ENCODE results near the gene CDK5. TPM values are rescaled to one million over a fixed set of nuclear protein-coding genes. Genes with fewer than 3 reads are reported as not detected.

Gene CDK5
- total and polyA plus RNA-seq, 2 of the 13 experiments (the other 11 are each of a cell fraction or from before 2014, with no cell fraction given): 16.4 to 21.3 TPM

DNA sequence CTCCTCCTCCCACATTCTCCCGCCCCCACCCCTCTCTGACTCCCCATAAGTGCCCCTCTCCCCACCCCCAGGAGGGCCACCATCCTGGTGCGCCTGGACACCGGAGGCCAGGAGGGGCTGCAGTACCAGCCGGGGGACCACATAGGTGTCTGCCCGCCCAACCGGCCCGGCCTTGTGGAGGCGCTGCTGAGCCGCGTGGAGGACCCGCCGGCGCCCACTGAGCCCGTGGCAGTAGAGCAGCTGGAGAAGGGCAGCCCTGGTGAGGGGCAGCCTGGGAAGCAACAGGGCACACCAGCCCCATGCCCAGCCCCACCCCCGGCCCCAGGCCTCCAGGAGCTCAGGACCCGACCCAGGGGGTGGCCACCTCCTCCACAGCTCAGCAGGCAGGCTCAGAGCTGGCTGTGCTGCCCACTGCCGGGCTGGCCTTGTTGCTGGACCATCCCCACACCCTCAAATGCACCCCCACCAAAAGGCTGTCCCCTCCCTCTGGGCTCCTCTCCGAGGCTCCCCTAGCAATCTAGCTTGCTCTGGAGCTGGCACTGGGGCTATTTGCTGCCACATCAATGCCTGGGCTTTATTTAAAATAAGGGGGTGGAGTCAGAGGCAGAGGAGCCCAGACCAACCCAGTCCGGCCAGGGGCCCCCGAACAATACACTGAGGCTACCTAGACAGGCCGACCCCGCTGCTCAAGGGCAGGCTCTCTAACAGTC, 48.2 kb downstream of the CDK5 start (continued):
- TF ChIP-seq, protein P1, sequence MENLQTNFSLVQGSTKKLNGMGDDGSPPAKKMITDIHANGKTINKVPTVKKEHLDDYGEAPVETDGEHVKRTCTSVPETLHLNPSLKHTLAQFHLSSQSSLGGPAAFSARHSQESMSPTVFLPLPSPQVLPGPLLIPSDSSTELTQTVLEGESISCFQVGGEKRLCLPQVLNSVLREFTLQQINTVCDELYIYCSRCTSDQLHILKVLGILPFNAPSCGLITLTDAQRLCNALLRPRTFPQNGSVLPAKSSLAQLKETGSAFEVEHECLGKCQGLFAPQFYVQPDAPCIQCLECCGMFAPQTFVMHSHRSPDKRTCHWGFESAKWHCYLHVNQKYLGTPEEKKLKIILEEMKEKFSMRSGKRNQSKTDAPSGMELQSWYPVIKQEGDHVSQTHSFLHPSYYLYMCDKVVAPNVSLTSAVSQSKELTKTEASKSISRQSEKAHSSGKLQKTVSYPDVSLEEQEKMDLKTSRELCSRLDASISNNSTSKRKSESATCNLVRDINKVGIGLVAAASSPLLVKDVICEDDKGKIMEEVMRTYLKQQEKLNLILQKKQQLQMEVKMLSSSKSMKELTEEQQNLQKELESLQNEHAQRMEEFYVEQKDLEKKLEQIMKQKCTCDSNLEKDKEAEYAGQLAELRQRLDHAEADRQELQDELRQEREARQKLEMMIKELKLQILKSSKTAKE (CRISPR knock-in tag; IDR thresholded peaks at IDR 0.05; ENCODE audit: borderline replicate concordance): no peak
- TF ChIP-seq ZUFSP (CRISPR knock-in tag; IDR thresholded peaks at IDR 0.05; ENCODE audit: borderline replicate concordance) (no peak), CAMTA2 (CRISPR knock-in tag; IDR thresholded peaks at IDR 0.05; ENCODE audit: borderline replicate concordance) (no peak), NFE2L2 (IDR thresholded peaks at IDR 0.05; ENCODE audit: low read length) (no peak), MYC (CRISPR knock-in tag; IDR thresholded peaks at IDR 0.05; ENCODE audit: borderline replicate concordance) (peak; percentile 52; the same call in 1 of the 2 replicates), KDM6A (CRISPR knock-in tag; IDR thresholded peaks at IDR 0.05; ENCODE audit: low read depth) (no peak), MAFK (conservative IDR thresholded peaks at IDR 0.05 in 1 of 2, IDR thresholded peaks at IDR 0.05 in 1 of 2; ENCODE audit: low read length in 2 of 2) (no peak), HIVEP1 (CRISPR knock-in tag; IDR thresholded peaks at IDR 0.05) (peak; percentile 11; the same call in 1 of the 2 replicates), ZSCAN29 (CRISPR knock-in tag; conservative IDR thresholded peaks at IDR 0.05) (no peak), TRIM22 (IDR thresholded peaks at IDR 0.05) (no peak), CENPX (CRISPR knock-in tag; IDR thresholded peaks at IDR 0.05) (no peak), KAT8 (CRISPR knock-in tag; IDR thresholded peaks at IDR 0.05) (no peak), ATF1 (CRISPR knock-in tag; IDR thresholded peaks at IDR 0.05) (no peak), ZMYM4 (CRISPR knock-in tag; IDR thresholded peaks at IDR 0.05) (peak; percentile 28; the same call in 1 of the 2 replicates)
- TF ChIP-seq, protein P2, sequence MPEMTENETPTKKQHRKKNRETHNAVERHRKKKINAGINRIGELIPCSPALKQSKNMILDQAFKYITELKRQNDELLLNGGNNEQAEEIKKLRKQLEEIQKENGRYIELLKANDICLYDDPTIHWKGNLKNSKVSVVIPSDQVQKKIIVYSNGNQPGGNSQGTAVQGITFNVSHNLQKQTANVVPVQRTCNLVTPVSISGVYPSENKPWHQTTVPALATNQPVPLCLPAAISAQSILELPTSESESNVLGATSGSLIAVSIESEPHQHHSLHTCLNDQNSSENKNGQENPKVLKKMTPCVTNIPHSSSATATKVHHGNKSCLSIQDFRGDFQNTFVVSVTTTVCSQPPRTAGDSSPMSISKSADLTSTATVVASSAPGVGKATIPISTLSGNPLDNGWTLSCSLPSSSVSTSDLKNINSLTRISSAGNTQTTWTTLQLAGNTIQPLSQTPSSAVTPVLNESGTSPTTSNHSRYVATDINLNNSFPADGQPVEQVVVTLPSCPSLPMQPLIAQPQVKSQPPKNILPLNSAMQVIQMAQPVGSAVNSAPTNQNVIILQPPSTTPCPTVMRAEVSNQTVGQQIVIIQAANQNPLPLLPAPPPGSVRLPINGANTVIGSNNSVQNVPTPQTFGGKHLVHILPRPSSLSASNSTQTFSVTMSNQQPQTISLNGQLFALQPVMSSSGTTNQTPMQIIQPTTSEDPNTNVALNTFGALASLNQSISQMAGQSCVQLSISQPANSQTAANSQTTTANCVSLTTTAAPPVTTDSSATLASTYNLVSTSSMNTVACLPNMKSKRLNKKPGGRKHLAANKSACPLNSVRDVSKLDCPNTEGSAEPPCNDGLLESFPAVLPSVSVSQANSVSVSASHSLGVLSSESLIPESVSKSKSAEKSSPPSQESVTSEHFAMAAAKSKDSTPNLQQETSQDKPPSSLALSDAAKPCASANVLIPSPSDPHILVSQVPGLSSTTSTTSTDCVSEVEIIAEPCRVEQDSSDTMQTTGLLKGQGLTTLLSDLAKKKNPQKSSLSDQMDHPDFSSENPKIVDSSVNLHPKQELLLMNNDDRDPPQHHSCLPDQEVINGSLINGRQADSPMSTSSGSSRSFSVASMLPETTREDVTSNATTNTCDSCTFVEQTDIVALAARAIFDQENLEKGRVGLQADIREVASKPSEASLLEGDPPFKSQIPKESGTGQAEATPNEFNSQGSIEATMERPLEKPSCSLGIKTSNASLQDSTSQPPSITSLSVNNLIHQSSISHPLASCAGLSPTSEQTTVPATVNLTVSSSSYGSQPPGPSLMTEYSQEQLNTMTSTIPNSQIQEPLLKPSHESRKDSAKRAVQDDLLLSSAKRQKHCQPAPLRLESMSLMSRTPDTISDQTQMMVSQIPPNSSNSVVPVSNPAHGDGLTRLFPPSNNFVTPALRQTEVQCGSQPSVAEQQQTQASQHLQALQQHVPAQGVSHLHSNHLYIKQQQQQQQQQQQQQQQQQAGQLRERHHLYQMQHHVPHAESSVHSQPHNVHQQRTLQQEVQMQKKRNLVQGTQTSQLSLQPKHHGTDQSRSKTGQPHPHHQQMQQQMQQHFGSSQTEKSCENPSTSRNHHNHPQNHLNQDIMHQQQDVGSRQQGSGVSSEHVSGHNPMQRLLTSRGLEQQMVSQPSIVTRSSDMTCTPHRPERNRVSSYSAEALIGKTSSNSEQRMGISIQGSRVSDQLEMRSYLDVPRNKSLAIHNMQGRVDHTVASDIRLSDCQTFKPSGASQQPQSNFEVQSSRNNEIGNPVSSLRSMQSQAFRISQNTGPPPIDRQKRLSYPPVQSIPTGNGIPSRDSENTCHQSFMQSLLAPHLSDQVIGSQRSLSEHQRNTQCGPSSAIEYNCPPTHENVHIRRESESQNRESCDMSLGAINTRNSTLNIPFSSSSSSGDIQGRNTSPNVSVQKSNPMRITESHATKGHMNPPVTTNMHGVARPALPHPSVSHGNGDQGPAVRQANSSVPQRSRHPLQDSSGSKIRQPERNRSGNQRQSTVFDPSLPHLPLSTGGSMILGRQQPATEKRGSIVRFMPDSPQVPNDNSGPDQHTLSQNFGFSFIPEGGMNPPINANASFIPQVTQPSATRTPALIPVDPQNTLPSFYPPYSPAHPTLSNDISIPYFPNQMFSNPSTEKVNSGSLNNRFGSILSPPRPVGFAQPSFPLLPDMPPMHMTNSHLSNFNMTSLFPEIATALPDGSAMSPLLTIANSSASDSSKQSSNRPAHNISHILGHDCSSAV (CRISPR knock-in tag; IDR thresholded peaks at IDR 0.05; ENCODE audit: borderline replicate concordance): no peak

Measured in HepG2 (cell line).